ENCODE results near the gene C11orf16.

Gene C11orf16

GRCh38 chr11:8928205-8928604 lies 4.5 kb downstream of the C11orf16 start:
- Mint-ChIP-seq H3K9me3 (no peaks in the 10 kb centered on the region), H3K27ac (no peak overlapping the region), H3K36me3 (ENCODE audit: insufficient read depth) (no peaks in the 10 kb centered on the region), H3K4me3 (no peak overlapping the region), H3K4me1 (ENCODE audit: low read depth in 2 of 2) (no peaks in the 10 kb centered on the region), H3K27me3 (peaks cover 6 to 18% of the 10 kb centered on the region in 2 donors)
- no peak for DNase-seq
- no peak for ATAC-seq (replicated peaks)

DNA sequence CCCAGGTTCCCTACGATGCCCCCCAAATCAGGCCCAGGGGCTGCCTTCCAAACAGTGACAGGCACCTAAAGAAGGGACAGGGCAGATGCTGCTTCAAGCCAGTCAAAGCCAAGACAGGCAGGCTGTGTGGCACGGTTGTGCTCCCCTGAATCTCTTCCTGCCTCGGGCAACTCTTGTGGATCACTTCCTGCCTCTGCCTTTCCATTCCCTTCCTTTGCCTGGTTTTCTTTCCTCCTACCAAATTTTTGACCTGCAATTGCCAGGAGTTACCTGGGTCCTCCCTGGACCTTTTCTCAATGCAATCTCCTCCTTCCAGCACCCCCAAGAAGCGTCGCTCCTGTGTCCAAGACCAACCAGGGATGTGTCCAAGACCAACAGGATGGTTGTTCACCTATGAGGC lies 5.5 kb downstream of the C11orf16 start:
- Mint-ChIP-seq H3K27ac (peak overlapping the region in 1 of 2 donors; percentile 22), H3K4me3 (no peak overlapping the region), H3K36me3 (ENCODE audit: insufficient read depth) (no peaks in the 10 kb centered on the region), H3K27me3 (peaks cover 6 to 12% of the 10 kb centered on the region in 2 donors), H3K4me1 (ENCODE audit: low read depth in 2 of 2) (no peaks in the 10 kb centered on the region), H3K9me3 (no peaks in the 10 kb centered on the region)
- ATAC-seq (replicated peaks) (no peak), DNase-seq (no peak)

DNA sequence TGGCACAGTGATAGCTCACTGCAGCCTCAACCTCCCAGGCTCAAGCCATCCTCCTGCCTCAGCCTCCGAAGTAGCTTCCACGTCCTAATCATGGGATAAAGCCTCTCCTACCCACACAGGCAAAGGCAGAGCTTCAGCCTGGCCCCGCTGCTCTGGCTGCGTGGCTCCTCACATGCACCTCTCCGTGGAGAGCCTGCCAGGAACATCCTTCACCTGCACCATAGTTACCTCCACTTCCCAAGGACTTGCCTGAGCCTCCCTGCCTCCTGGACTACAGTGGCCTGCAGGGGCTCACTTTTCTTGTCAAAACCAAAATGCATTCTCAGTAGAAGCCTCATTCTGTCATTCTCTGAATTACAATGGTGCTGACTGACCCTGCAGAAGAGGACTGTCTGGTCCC lies 6.5 kb downstream of the C11orf16 start:
- H3K27ac Mint-ChIP-seq, result peak overlapping the region in 1 of 2 donors; percentile 22
- ATAC-seq (replicated peaks) (no peak), DNase-seq (no peak)
- H3K4me1 Mint-ChIP-seq (ENCODE audit: low read depth in 2 of 2), result no peaks in the 10 kb centered on the region
- no peaks in the 10 kb centered on the region for H3K9me3 Mint-ChIP-seq
- no peak overlapping the region for H3K4me3 Mint-ChIP-seq
- H3K36me3 Mint-ChIP-seq (ENCODE audit: insufficient read depth), result peaks cover 5% of the 10 kb centered on the region
- H3K27me3 Mint-ChIP-seq, result peaks cover 6 to 7% of the 10 kb centered on the region in 2 donors

GRCh38 chr11:8925711-8926110 lies 7.0 kb downstream of the C11orf16 start:
- Mint-ChIP-seq H3K36me3 (ENCODE audit: insufficient read depth) (peaks cover 5% of the 10 kb centered on the region), H3K27me3 (peaks cover 6 to 7% of the 10 kb centered on the region in 2 donors), H3K9me3 (no peaks in the 10 kb centered on the region), H3K4me1 (ENCODE audit: low read depth in 2 of 2) (no peaks in the 10 kb centered on the region), H3K27ac (no peak overlapping the region), H3K4me3 (no peak overlapping the region)
- no peak for DNase-seq
- no peak for ATAC-seq (replicated peaks)

DNA sequence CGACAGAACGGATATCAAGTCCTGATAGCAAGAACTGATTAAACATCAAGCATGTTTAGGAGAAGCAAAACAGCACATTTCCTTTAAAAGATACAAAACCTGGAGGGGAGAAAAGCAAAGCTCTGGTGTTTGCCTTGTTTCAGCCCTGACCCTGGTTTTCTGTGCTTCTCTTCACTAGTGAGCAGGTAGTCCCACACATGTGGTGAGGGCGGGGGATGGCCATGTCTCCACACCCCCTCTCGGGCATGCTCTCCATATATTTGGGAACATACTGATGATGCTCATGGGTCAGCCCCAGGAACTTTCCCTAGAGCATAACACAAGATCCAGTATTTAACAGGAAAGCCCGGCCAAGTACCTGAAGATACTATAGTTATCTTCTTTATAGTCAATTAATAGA lies 10.1 kb downstream of the C11orf16 start:
- no peak for ATAC-seq (replicated peaks)
- no peaks in the 10 kb centered on the region for H3K4me1 Mint-ChIP-seq (ENCODE audit: low read depth in 2 of 2)
- no peak overlapping the region for H3K27ac Mint-ChIP-seq
- H3K36me3 Mint-ChIP-seq (ENCODE audit: insufficient read depth), result peaks cover 10% of the 10 kb centered on the region
- DNase-seq, result no peak
- H3K4me3 Mint-ChIP-seq, result no peak overlapping the region
- H3K9me3 Mint-ChIP-seq, result no peaks in the 10 kb centered on the region
- no peaks in the 10 kb centered on the region for H3K27me3 Mint-ChIP-seq

GRCh38 chr11:8917157-8917825 lies 15.5 kb downstream of the C11orf16 start:
- Mint-ChIP-seq H3K4me3 (no peak overlapping the region), H3K36me3 (ENCODE audit: insufficient read depth) (peaks cover 15% of the 10 kb centered on the region), H3K27me3 (no peaks in the 10 kb centered on the region), H3K27ac (no peak overlapping the region), H3K4me1 (ENCODE audit: low read depth in 2 of 2) (peaks cover 15 to 17% of the 10 kb centered on the region in 2 donors), H3K9me3 (no peaks in the 10 kb centered on the region)
- ATAC-seq (replicated peaks) (no peak), DNase-seq (no peak)

DNA sequence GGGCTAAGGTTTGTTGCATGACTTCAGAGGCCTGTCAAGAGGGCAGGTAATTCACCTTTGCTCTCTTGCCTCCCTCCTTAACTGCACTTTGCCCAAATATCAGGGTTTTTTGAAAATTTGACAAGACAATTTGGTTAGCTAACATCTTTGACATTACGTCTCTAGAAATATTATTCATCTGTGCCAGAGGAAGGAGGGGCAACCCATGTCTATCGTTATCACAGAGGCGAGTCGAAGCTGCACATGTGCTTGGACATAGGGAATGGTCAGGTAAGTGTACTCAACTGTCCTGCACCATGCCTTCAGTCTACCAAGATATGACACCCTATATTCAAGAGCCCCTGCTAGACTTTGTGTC lies 18.1 kb downstream of the C11orf16 start:
- H3K36me3 Mint-ChIP-seq (ENCODE audit: insufficient read depth), result peaks cover 19% of the 10 kb centered on the region
- DNase-seq (no peak), ATAC-seq (replicated peaks) (no peak)
- H3K4me1 Mint-ChIP-seq (ENCODE audit: low read depth in 2 of 2), result peaks cover 23 to 30% of the 10 kb centered on the region in 2 donors
- peak overlapping the region in 1 of 2 donors; percentile 88 for H3K27ac Mint-ChIP-seq
- peak overlapping the region; percentile 62 to 64 for H3K4me3 Mint-ChIP-seq
- H3K9me3 Mint-ChIP-seq, result no peaks in the 10 kb centered on the region
- no peaks in the 10 kb centered on the region for H3K27me3 Mint-ChIP-seq

DNA sequence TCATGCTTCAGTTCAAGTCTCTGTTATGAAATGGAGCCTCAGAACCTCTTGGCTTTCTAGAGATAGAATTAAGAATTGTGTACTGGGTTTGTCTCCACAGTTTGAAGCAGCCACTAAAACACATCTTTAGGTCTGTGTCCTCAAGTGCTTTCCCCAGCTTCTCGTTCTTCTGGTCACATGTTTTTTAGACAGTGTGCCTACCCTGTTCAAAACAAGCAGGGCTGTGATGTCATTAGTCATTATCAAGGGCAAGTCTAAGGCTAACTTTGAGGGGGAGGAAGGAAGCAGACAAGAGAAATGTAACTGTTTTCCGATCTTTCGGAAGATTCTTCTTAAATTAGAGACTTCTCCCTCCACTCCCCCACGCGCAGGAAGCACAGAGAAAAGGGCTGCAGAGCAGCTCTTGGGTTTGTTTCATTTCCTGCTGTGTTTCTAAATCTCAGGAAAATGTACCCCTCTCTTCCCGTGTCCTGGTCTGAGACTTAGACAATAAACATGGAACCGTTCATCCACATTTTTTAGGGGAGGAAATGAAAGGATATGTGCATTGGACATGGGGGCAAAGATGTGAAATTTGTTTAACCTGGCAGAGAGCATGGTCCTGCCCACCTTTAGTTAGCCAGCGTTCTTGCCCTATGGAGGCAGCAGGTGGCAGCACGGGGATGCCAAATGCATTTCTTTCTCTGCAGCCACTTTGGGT lies 18.6 kb downstream of the C11orf16 start:
- Mint-ChIP-seq H3K9me3 (no peaks in the 10 kb centered on the region), H3K4me1 (ENCODE audit: low read depth in 2 of 2) (peaks cover 23 to 35% of the 10 kb centered on the region in 2 donors), H3K36me3 (ENCODE audit: insufficient read depth) (peaks cover 18% of the 10 kb centered on the region), H3K4me3 (peak overlapping the region; percentile 62 to 64), H3K27me3 (no peaks in the 10 kb centered on the region), H3K27ac (peak overlapping the region; percentile 88 to 89)
- ATAC-seq (replicated peaks), result peak; percentile 46
- peak; percentile 14 to 38 (median 15) for DNase-seq

- DNase-seq, result peak; percentile 60 to 65 (median 64)
- no peaks in the 10 kb centered on the region for H3K27me3 Mint-ChIP-seq
- peak within 1 kb of the TSS; percentile 86 to 94 for H3K4me3 Mint-ChIP-seq
- peak; percentile 74 for ATAC-seq (replicated peaks)
- peaks cover 24 to 37% of the 10 kb centered on the region in 2 donors for H3K4me1 Mint-ChIP-seq (ENCODE audit: low read depth in 2 of 2)
- no peaks in the 10 kb centered on the region for H3K9me3 Mint-ChIP-seq
- peak within 1 kb of the TSS; percentile 87 to 91 for H3K27ac Mint-ChIP-seq
- peaks cover 20% of the 10 kb centered on the region for H3K36me3 Mint-ChIP-seq (ENCODE audit: insufficient read depth)
Observed at GRCh38 chr11:8911029-8911823, 21.5 kb downstream of the C11orf16 start, which contains the start of gene AKIP1. TSS of gene AKIP1 (plus strand) at chr11:8911189. CDS start at chr11:8911450, 261 bp downstream.

DNA sequence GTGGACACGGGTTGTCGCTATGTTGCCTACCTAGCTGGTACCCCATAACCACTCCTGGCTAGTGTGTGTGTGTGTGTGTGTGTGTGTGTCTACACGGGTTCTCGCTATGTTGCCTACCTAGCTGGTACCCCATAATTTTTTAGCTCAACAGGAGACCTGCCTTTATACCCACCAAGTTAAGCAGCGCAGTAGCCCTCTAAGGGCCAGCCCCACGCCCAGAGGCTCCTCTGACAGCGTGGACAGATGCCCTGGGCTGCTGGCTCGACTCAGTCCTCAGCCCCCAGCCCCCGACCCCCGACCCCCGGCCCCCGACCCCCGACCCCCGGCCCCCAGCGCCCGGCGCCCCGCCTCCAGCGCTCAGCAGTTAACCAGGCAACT lies 22.1 kb downstream of the C11orf16 start:
- Mint-ChIP-seq H3K9me3 (no peaks in the 10 kb centered on the region), H3K27ac (peak overlapping the region; percentile 87 to 91), H3K36me3 (ENCODE audit: insufficient read depth) (peaks cover 21% of the 10 kb centered on the region), H3K27me3 (no peaks in the 10 kb centered on the region), H3K4me1 (ENCODE audit: low read depth in 2 of 2) (peaks cover 24 to 37% of the 10 kb centered on the region in 2 donors), H3K4me3 (peak overlapping the region; percentile 86 to 94)
- DNase-seq (peak in 1 of 3 experiments; percentile 5), ATAC-seq (replicated peaks) (peak; percentile 25)

- H3K36me3 Mint-ChIP-seq (ENCODE audit: insufficient read depth), result peaks cover 20% of the 10 kb centered on the region
- H3K27me3 Mint-ChIP-seq, result no peaks in the 10 kb centered on the region
- ATAC-seq (replicated peaks) (no peak), DNase-seq (no peak)
- no peaks in the 10 kb centered on the region for H3K9me3 Mint-ChIP-seq
- H3K27ac Mint-ChIP-seq, result no peak overlapping the region
- H3K4me1 Mint-ChIP-seq (ENCODE audit: low read depth in 2 of 2), result peaks cover 10 to 21% of the 10 kb centered on the region in 2 donors
- no peak overlapping the region for H3K4me3 Mint-ChIP-seq
Observed at GRCh38 chr11:8908099-8908498, 24.6 kb downstream of the C11orf16 start.

DNA sequence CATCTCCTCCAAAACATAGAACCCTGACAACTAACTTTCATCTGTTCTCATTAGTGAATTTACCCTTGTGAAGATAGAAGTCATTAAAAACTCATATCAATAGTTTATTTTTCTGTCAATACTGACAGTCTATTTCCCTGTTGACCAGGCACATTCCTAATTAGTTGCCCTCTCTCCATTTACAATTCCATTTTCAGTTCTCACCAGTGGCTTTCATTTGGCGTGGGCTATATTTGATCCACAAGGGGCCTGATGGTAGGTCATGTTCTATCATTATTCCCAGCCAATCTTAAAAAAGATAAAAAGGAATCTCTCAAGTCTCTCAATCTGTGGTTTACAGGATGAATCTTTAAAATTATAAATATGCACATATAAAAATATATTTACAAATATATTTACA lies 25.6 kb downstream of the C11orf16 start:
- H3K4me3 Mint-ChIP-seq, result no peak overlapping the region

DNA sequence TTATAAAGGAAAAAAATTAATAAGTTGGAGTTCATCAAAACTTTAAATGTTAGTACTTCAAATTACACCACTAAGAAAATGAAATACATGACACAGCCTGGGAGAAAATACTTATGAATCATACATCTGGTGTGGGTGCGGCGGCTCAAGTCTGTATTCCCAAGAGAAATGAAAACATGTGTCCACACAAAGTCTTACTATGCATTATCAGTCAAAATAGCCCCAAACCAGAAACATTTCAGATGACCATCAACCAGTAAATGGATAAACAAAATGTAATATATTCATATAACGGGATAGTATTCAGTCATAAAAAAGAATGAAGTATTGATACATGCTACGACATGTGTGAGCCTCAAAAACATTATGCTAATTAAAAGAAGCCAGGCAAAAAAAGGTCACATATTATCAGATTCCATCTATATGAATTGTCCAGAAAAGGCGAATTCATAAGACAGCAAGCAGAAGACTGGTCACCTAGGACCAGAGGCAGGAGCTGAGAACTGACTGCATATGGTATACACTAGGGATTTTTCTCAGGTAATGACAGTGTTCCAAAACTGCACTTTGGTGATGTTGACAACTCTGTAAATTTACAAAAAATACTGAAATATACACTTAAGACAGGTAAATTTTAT lies 27.1 kb downstream of the C11orf16 start:
- H3K27ac Mint-ChIP-seq, result no peak overlapping the region
- ATAC-seq (replicated peaks) (no peak), DNase-seq (no peak)
- H3K9me3 Mint-ChIP-seq, result no peaks in the 10 kb centered on the region
- H3K4me3 Mint-ChIP-seq, result no peak overlapping the region
- peaks cover 0 to 13% of the 10 kb centered on the region in 2 donors for H3K27me3 Mint-ChIP-seq
- peaks cover 8 to 17% of the 10 kb centered on the region in 2 donors for H3K4me1 Mint-ChIP-seq (ENCODE audit: low read depth in 2 of 2)
- peaks cover 12% of the 10 kb centered on the region for H3K36me3 Mint-ChIP-seq (ENCODE audit: insufficient read depth)

More for the DNA sequence above, 25.6 kb downstream of the C11orf16 start:
- H3K9me3 Mint-ChIP-seq, result no peaks in the 10 kb centered on the region
- ATAC-seq (replicated peaks), result no peak
- peaks cover 16% of the 10 kb centered on the region for H3K36me3 Mint-ChIP-seq (ENCODE audit: insufficient read depth)
- peaks cover 0 to 5% of the 10 kb centered on the region in 2 donors for H3K27me3 Mint-ChIP-seq
- no peak overlapping the region for H3K27ac Mint-ChIP-seq
- no peak for DNase-seq
- H3K4me1 Mint-ChIP-seq (ENCODE audit: low read depth in 2 of 2), result peaks cover 10 to 18% of the 10 kb centered on the region in 2 donors

Data from effector memory CD8-positive, alpha-beta T cell (primary cell).